GM10248 (cell line): Measurements from ENCODE around the gene SYT2.

Experiments used
- CTCF ChIA-PET: fragments of 300-600 bp; sonication (Branson Sonifier 250); formaldehyde crosslinking; extraction: SDS; loops from one replicate; lab custom pipeline; 2021; ENCODE audit warnings: antibody characterized with exemption; lab: Yijun Ruan, JAX
- POLR2A ChIA-PET: fragments of 350-650 bp; sonication (Branson Sonifier 250); formaldehyde crosslinking; extraction: SDS; loops from one replicate; lab custom pipeline; 2020; ENCODE audit warnings: antibody characterized with exemption; lab: Yijun Ruan, JAX
- DNase-seq: peaks from one replicate; pipeline ENCODE4 v3.0.0; 2012; ENCODE audit errors: extremely low spot score
- CTCF ChIP-seq: IDR thresholded peaks from 2 replicates; pipeline ENCODE4 v1.5.1; 2012; ENCODE audit warnings: mild to moderate bottlenecking, low read depth; ENCODE audit errors: extremely low read depth, missing control alignments, control extremely low read depth

SYT2 gene

GRCh38 chr1:202656057-202656456, 54.2 kb downstream of the SYT2 start:
- DNase-seq = no peak

GRCh38 chr1:202654079-202654478, 56.2 kb downstream of the SYT2 start:
- ChIA-PET CTCF (no interaction called here), POLR2A (no interaction called here)
- no peak for DNase-seq
- TF ChIP-seq CTCF = no peak

More at GRCh38 chr1:202656057-202656456, 54.2 kb downstream of the SYT2 start:
- peak; percentile 25 for TF ChIP-seq CTCF
- POLR2A ChIA-PET = no interaction called here
- CTCF ChIA-PET = no interaction called here

GRCh38 chr1:202649553-202650392, 60.5 kb downstream of the SYT2 start:
- ChIA-PET CTCF (interaction anchor here (1.1 to 2.1 kb wide), 2 partner anchors 10 to 23 kb away, joined by 5 read pairs; no protein-coding TSS in a partner anchor), POLR2A (interaction anchor here (0.6 kb wide), 1 partner anchor 1550 kb away, joined by 3 read pairs; no protein-coding TSS in a partner anchor)
- no peak for DNase-seq
- no peak for TF ChIP-seq CTCF

GRCh38 chr1:202648605-202649226, 61.5 kb downstream of the SYT2 start:
- ChIA-PET POLR2A (no interaction called here), CTCF (interaction anchor here (0.8 to 2.1 kb wide), 5 partner anchors 11 to 70 kb away, joined by 3 to 5 read pairs (median 4); no protein-coding TSS in a partner anchor)
- no peak for DNase-seq
- no peak for TF ChIP-seq CTCF

GRCh38 chr1:202645097-202645476, 65.2 kb downstream of the SYT2 start:
- TF ChIP-seq CTCF = no peak
- ChIA-PET CTCF (no interaction called here), POLR2A (no interaction called here)
- DNase-seq = no peak

- ChIA-PET CTCF (interaction anchor here (0.7 kb wide), 1 partner anchor 15 kb away, joined by 4 read pairs; no protein-coding TSS in a partner anchor), POLR2A (no interaction called here)
- DNase-seq = no peak
- TF ChIP-seq CTCF = no peak
Observed at GRCh38 chr1:202644219-202645096, 65.8 kb downstream of the SYT2 start.
